Mesothelial cell of epicardium (in vitro differentiated cells): ENCODE data around the gene NEK11. TPM values are rescaled to one million over a fixed set of nuclear protein-coding genes. Genes with fewer than 3 reads are reported as not detected.

Experiments used
- DNase-seq, 2 experiments: peaks; one replicate each; pipeline ENCODE4 v3.0.0; 2021; ENCODE audit warnings: low spot score in 2 of 2; ENCODE audit not compliant: unreplicated experiment in 2 of 2
- H3K27ac Mint-ChIP-seq: 2 replicates; pipeline ENCODE4 v1.8.0; 2021; ENCODE audit warnings: mixed read lengths
- H3K27me3 Mint-ChIP-seq: 2 replicates; pipeline ENCODE4 v1.8.0; 2021; ENCODE audit warnings: low read depth, mixed read lengths
- H3K36me3 Mint-ChIP-seq: 2 replicates; pipeline ENCODE4 v1.8.0; 2021; ENCODE audit warnings: mixed read lengths
- H3K4me1 Mint-ChIP-seq: 2 replicates; pipeline ENCODE4 v1.8.0; 2021; ENCODE audit warnings: mixed read lengths
- H3K4me3 Mint-ChIP-seq: 2 replicates; pipeline ENCODE4 v1.8.0; 2021; ENCODE audit warnings: mild to moderate bottlenecking, moderate library complexity, mixed read lengths
- H3K9me3 Mint-ChIP-seq: 2 replicates; pipeline ENCODE4 v1.8.0; 2021; ENCODE audit warnings: mixed read lengths
- CTCF ChIP-seq: fragments of 200-600 bp; sonication (generic); IDR thresholded peaks from one replicate; pipeline ENCODE4 v1.5.0; 2021; ENCODE audit warnings: antibody characterized with exemption; ENCODE audit not compliant: unreplicated experiment
- total RNA-seq: library from RNA; stranded (reverse); gene quantifications from 3 replicates; pipeline ENCODE4 v1.2.1, GENCODE V29; 2021

Gene NEK11
- total RNA-seq, 1 donor from 2014 or later = 11.3 TPM

GRCh38 chr3:131381445-131382291, 355.0 kb downstream of the NEK11 start, which contains the start of gene NUDT16:
Gene NUDT16 (plus strand): TSS chr3:131381774. CDS start chr3:131381805, 31 bp downstream.
- peak within 1 kb of the TSS; percentile 95 for H3K4me3 Mint-ChIP-seq
- H3K36me3 Mint-ChIP-seq = peaks cover 8% of the 10 kb centered on the region
- H3K9me3 Mint-ChIP-seq = peaks cover 6% of the 10 kb centered on the region
- DNase-seq = peak; percentile 87 to 97
- H3K27me3 Mint-ChIP-seq = no peaks in the 10 kb centered on the region
- peak within 1 kb of the TSS; percentile 97 for H3K27ac Mint-ChIP-seq
- peaks cover 16% of the 10 kb centered on the region for H3K4me1 Mint-ChIP-seq
- TF ChIP-seq CTCF = no peak

- DNase-seq = no peak
- Mint-ChIP-seq H3K4me3 (no peak overlapping the region), H3K27me3 (no peaks in the 10 kb centered on the region), H3K27ac (no peak overlapping the region), H3K36me3 (peaks cover 5% of the 10 kb centered on the region), H3K4me1 (peaks cover 8% of the 10 kb centered on the region), H3K9me3 (no peaks in the 10 kb centered on the region)
- no peak for TF ChIP-seq CTCF
Measured at GRCh38 chr3:131386429-131387165, 359.9 kb downstream of the NEK11 start.

GRCh38 chr3:131387796-131388489, 361.3 kb downstream of the NEK11 start:
- H3K27ac Mint-ChIP-seq = no peak overlapping the region
- no peak overlapping the region for H3K4me3 Mint-ChIP-seq
- no peaks in the 10 kb centered on the region for H3K4me1 Mint-ChIP-seq
- H3K27me3 Mint-ChIP-seq = no peaks in the 10 kb centered on the region
- H3K36me3 Mint-ChIP-seq = peaks cover 5% of the 10 kb centered on the region
- no peak for DNase-seq
- no peak for TF ChIP-seq CTCF
- H3K9me3 Mint-ChIP-seq = no peaks in the 10 kb centered on the region

- TF ChIP-seq CTCF = no peak
- Mint-ChIP-seq H3K27ac (no peak overlapping the region), H3K4me3 (no peak overlapping the region), H3K9me3 (no peaks in the 10 kb centered on the region), H3K27me3 (no peaks in the 10 kb centered on the region), H3K4me1 (no peaks in the 10 kb centered on the region), H3K36me3 (peaks cover 5% of the 10 kb centered on the region)
- no peak for DNase-seq
Measured at GRCh38 chr3:131388490-131388799, 361.8 kb downstream of the NEK11 start.

- TF ChIP-seq CTCF = no peak
- Mint-ChIP-seq H3K27ac (no peak overlapping the region), H3K4me3 (no peak overlapping the region), H3K27me3 (no peaks in the 10 kb centered on the region), H3K36me3 (no peaks in the 10 kb centered on the region), H3K9me3 (no peaks in the 10 kb centered on the region), H3K4me1 (no peaks in the 10 kb centered on the region)
- DNase-seq = no peak
Measured at GRCh38 chr3:131390331-131390730, 363.7 kb downstream of the NEK11 start.
